OCI-LY7 (cell line): ENCODE measurements around the gene CALN1. TPM values are rescaled to one million over a fixed set of nuclear protein-coding genes. Genes with fewer than 3 reads are reported as not detected.

Experiments used
- BruUV-seq: library from RNA; stranded (reverse); fragments of 400-500 nt; replicated peaks from 2 replicates; lab custom pipeline; 2021; lab: Mats Ljungman, UMichigan
- CTCF ChIA-PET: fragments of 300-600 bp; sonication (Branson Sonifier 250); formaldehyde crosslinking; loops from one replicate; lab custom pipeline; 2022; ENCODE audit warnings: antibody characterized with exemption; ENCODE audit not compliant: unreplicated experiment; lab: Charles Lee
- POLR2A ChIA-PET: fragments of 300-600 bp; sonication (Branson Sonifier 250); formaldehyde crosslinking; loops from one replicate; lab custom pipeline; 2022; ENCODE audit warnings: antibody characterized with exemption; lab: Charles Lee
- DNase-seq: peaks from one replicate; pipeline ENCODE4 v3.0.0-alpha.2; 2015; ENCODE audit warnings: low spot score
- H2AFZ ChIP-seq: fragments of 200-600 bp; sonication (generic), shearing (Covaris generic); 2 replicates; pipeline ENCODE4 v1.6.1; 2014; ENCODE audit warnings: mild to moderate bottlenecking, antibody characterized with exemption, low read length, moderate library complexity
- H3K27ac ChIP-seq: fragments of 200-600 bp; sonication (generic); 2 replicates; pipeline ENCODE4 v1.5.1; 2014; ENCODE audit warnings: mixed run types, low read depth, mild to moderate bottlenecking, moderate library complexity, low read length, inconsistent platforms; ENCODE audit not compliant: poor library complexity, severe bottlenecking
- H3K36me3 ChIP-seq: fragments of 200-600 bp; sonication (generic); 2 replicates; pipeline ENCODE4 v1.6.1; 2014; ENCODE audit warnings: mild to moderate bottlenecking, antibody characterized with exemption, low read length, moderate library complexity, mixed read lengths; ENCODE audit not compliant: insufficient read depth
- H3K4me1 ChIP-seq: fragments of 200-600 bp; sonication (generic); 2 replicates; pipeline ENCODE4 v1.5.1; 2014; ENCODE audit warnings: mild to moderate bottlenecking, low read length; ENCODE audit not compliant: insufficient read depth, poor library complexity, severe bottlenecking
- H3K4me2 ChIP-seq: fragments of 200-600 bp; sonication (generic); 2 replicates; pipeline ENCODE4 v1.6.1; 2014; ENCODE audit warnings: mild to moderate bottlenecking, low read length
- H3K4me3 ChIP-seq: fragments of 200-600 bp; sonication (generic); 2 replicates; pipeline ENCODE4 v1.5.1; 2014; ENCODE audit warnings: mild to moderate bottlenecking, low read depth, low read length; ENCODE audit not compliant: poor library complexity, severe bottlenecking
- H3K79me2 ChIP-seq: fragments of 200-600 bp; sonication (generic); 2 replicates; pipeline ENCODE4 v1.6.1; 2016; ENCODE audit warnings: low read depth, mild to moderate bottlenecking, low read length, moderate library complexity, mixed read lengths; ENCODE audit not compliant: insufficient read depth
- H3K9me2 ChIP-seq: fragments of 200-600 bp; sonication (generic); 2 replicates; pipeline ENCODE4 v1.6.1; 2016; ENCODE audit warnings: mild to moderate bottlenecking, low read length, mixed read lengths; ENCODE audit not compliant: insufficient read depth
- H3K9me3 ChIP-seq: fragments of 200-600 bp; sonication (generic); 2 replicates; pipeline ENCODE4 v1.6.1; 2014; ENCODE audit warnings: mild to moderate bottlenecking, mixed run types, low read length, mixed read lengths
- H4K20me1 ChIP-seq: fragments of 200-600 bp; sonication (generic); 2 replicates; pipeline ENCODE4 v1.6.1; 2014; ENCODE audit warnings: mild to moderate bottlenecking, antibody characterized with exemption, low read length, moderate library complexity, mixed read lengths; ENCODE audit not compliant: insufficient read depth
- EZH2phosphoT487 ChIP-seq: fragments of 200-600 bp; sonication (generic); IDR thresholded peaks from 2 replicates; pipeline ENCODE4 v1.6.1; 2018; ENCODE audit warnings: low read depth, borderline replicate concordance, mild to moderate bottlenecking, mixed run types, antibody characterized with exemption, low read length, moderate library complexity, mixed read lengths
- intact Hi-C: fragments of 100-400 bp; cut with micrococcal nuclease; formaldehyde crosslinking; loops from one replicate; pipeline ENCODE4 v1.10.0; 2022; ENCODE audit not compliant: unreplicated experiment
- total RNA-seq, 2 experiments: library from RNA; depleted of rRNA in 1 of 2; stranded (reverse); fragments of >200 nt in 1 of 2; shearing (Covaris generic) in 1 of 2; gene quantifications; 2 replicates each; pipeline ENCODE4 v1.2.3, GENCODE V29; 2014 to 2022
- TF ChIP-seq, protein P1 (sequence below): fragments of 200-600 bp; sonication (generic); conservative IDR thresholded peaks from 2 replicates; pipeline ENCODE4 v1.5.1; 2014; ENCODE audit warnings: mild to moderate bottlenecking, antibody characterized with exemption, low read length, moderate library complexity, mixed read lengths

The CALN1 gene
- total RNA-seq, 2 experiments from 2014 or later: not detected

DNA sequence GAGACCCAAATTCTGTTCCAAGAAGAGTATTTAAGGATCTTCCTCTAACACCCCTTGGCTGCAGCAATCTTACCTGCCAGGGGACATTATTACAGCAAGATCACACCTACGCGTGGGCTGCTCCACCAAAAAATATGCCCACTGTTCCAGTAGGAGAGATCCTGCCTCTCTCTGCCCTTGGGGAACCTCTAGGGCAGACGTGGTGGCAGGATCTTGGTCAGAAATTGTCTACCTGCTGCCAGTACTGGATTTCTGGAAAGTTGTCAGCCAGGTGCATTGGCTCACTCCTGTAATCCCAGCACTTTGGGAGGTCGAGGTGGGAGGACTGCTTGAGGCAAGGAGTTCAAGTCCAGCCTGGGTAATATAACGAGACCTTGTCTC is 259.0 kb downstream of the CALN1 start:
- Histone ChIP-seq H3K36me3 (no peaks in the 10 kb centered on the region), H4K20me1 (no peaks in the 10 kb centered on the region), H3K4me3 (no peak overlapping the region), H3K79me2 (no peaks in the 10 kb centered on the region), H3K9me2 (no peaks in the 10 kb centered on the region), H2AFZ (no peak overlapping the region), H3K9me3 (no peaks in the 10 kb centered on the region), H3K4me2 (no peak overlapping the region), H3K4me1 (no peaks in the 10 kb centered on the region), H3K27ac (no peak overlapping the region)
- ChIA-PET CTCF (no interaction called here), POLR2A (no interaction called here)
- BruUV-seq: no TSS peak
- no peak for DNase-seq
- intact Hi-C loops: no loop called here
- TF ChIP-seq, protein P1, sequence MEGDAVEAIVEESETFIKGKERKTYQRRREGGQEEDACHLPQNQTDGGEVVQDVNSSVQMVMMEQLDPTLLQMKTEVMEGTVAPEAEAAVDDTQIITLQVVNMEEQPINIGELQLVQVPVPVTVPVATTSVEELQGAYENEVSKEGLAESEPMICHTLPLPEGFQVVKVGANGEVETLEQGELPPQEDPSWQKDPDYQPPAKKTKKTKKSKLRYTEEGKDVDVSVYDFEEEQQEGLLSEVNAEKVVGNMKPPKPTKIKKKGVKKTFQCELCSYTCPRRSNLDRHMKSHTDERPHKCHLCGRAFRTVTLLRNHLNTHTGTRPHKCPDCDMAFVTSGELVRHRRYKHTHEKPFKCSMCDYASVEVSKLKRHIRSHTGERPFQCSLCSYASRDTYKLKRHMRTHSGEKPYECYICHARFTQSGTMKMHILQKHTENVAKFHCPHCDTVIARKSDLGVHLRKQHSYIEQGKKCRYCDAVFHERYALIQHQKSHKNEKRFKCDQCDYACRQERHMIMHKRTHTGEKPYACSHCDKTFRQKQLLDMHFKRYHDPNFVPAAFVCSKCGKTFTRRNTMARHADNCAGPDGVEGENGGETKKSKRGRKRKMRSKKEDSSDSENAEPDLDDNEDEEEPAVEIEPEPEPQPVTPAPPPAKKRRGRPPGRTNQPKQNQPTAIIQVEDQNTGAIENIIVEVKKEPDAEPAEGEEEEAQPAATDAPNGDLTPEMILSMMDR: no peak
- TF ChIP-seq EZH2phosphoT487: no peak

DNA sequence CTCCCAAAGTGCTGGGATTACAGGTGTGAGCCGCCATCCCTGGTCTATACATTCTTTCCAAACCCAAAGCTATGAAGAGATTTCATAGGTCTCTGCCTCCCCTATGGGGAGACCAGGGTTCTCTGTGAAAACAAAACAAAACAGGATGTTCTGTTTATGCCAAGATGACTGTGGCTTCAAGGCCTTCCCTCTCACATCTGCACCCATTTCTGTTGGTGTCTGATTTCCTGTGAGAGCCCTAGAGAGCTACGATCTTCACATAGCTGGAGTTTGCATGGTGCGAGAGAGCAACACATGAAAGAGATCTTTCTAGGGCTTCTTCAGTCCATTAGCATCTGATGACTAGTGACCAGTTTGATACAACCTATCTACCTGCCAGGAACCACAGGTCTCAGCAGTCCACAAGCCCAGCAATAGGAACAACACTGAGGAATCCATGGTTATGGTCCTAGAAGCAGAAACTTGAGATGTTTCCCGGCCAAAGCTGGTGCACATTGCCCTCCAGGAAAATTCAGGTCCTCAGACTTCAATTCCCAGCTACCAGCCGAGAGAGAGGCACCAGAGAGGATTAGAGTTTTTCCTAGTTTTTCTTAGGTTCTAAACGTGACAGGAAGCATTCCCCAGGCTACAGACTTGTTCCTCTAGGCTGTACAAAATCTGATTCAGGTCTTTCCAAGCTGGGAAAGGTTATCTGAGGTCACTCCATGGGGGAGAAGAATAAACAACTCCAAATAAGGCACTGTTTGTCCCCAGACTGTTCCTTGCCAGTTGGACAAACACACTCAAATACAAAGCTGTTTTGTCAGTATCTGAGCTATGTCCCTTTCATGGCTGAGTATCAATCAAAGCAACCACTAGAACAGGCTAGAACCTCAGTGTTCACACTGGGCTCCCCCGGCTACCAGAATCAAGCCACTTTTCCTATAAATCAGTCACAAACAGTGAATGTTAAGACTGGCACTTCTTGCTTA is 259.7 kb downstream of the CALN1 start:
- TF ChIP-seq EZH2phosphoT487: no peak
- TF ChIP-seq, protein P1: no peak
- Histone ChIP-seq H3K4me3 (no peak overlapping the region), H3K4me2 (no peak overlapping the region), H3K9me3 (no peaks in the 10 kb centered on the region), H2AFZ (no peak overlapping the region), H3K9me2 (no peaks in the 10 kb centered on the region), H4K20me1 (no peaks in the 10 kb centered on the region), H3K27ac (no peak overlapping the region), H3K79me2 (no peaks in the 10 kb centered on the region), H3K36me3 (no peaks in the 10 kb centered on the region), H3K4me1 (no peaks in the 10 kb centered on the region)
- CTCF ChIA-PET: no interaction called here
- intact Hi-C loops: no loop called here
- no peak for DNase-seq
- POLR2A ChIA-PET: no interaction called here
- BruUV-seq: no TSS peak

DNA sequence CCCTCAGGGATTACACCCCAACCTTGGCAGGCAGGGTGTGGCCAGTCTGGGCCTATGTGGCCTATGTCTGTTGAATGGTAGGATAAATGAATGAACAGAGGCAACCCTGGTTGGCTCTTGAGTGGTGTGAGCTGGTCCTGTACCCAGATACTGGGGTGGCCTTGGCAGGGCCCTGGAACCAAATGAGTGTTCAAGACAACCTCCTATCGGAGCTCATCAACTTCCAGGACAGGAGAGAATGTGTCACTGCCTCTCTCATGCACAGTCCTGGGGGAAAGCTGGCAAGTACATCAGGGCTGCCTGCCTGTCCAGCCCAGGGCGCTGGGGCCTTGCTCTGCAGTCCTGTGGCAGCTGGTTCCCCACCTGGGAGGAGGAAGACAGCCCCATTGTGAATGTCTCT is 271.6 kb downstream of the CALN1 start:
- no peak overlapping the region for H3K4me2 ChIP-seq
- no peak for DNase-seq
- H3K27ac ChIP-seq: no peak overlapping the region
- no peak overlapping the region for H2AFZ ChIP-seq
- ChIA-PET POLR2A (no interaction called here), CTCF (no interaction called here)
- intact Hi-C loops: no loop called here
- no peaks in the 10 kb centered on the region for H3K4me1 ChIP-seq
- H3K36me3 ChIP-seq: no peaks in the 10 kb centered on the region
- no TSS peak for BruUV-seq
- H3K79me2 ChIP-seq: no peaks in the 10 kb centered on the region
- H4K20me1 ChIP-seq: no peaks in the 10 kb centered on the region
- H3K4me3 ChIP-seq: no peak overlapping the region
- TF ChIP-seq EZH2phosphoT487: no peak
- no peaks in the 10 kb centered on the region for H3K9me2 ChIP-seq
- H3K9me3 ChIP-seq: no peaks in the 10 kb centered on the region
